Anterior cingulate cortex (tissue), 58 donors: ENCODE measurements around the gene CYSLTR2.

Experiments
- DNase-seq, 58 donors: peaks; one replicate each; lab custom pipeline; 2025; lab: John Stamatoyannopoulos, UW

The CYSLTR2 gene

GRCh38 chr13:48733739-48734335, 80.1 kb downstream of the CYSLTR2 start:
- DNase-seq: no peak

- DNase-seq: no peak
Measured at GRCh38 chr13:48735571-48735970, 81.8 kb downstream of the CYSLTR2 start.

GRCh38 chr13:48737689-48738088, 84.0 kb downstream of the CYSLTR2 start:
- DNase-seq: no peak

- DNase-seq: peak in 1 of 58 donors; percentile 2
Measured at GRCh38 chr13:48738311-48738710, 84.6 kb downstream of the CYSLTR2 start.

GRCh38 chr13:48739386-48739964, 85.7 kb downstream of the CYSLTR2 start:
- no peak for DNase-seq

GRCh38 chr13:48741377-48741776, 87.6 kb downstream of the CYSLTR2 start:
- DNase-seq: no peak

- DNase-seq: no peak
Measured at GRCh38 chr13:48746821-48747220, 93.1 kb downstream of the CYSLTR2 start.

- DNase-seq: no peak
Measured at GRCh38 chr13:48748681-48749080, 95.0 kb downstream of the CYSLTR2 start.

GRCh38 chr13:48749144-48749543, 95.4 kb downstream of the CYSLTR2 start:
- DNase-seq: no peak

- DNase-seq: peak in 32 of 58 donors; percentile 8 to 84 (median 30)
Measured at GRCh38 chr13:48749699-48750473, 96.2 kb downstream of the CYSLTR2 start.

- no peak for DNase-seq
Measured at GRCh38 chr13:48750588-48751383, 97.1 kb downstream of the CYSLTR2 start.

GRCh38 chr13:48760626-48761025, 106.9 kb downstream of the CYSLTR2 start:
- DNase-seq: no peak
